HG02840 (cell line): ENCODE data around the gene NCF2.

Experiments used
- ATAC-seq: cut with Tn5 transposase; IDR thresholded peaks from one replicate; pipeline ENCODE4 v1.9.1; 2021; ENCODE audit warnings: mild to moderate bottlenecking, moderate library complexity, moderate number of reproducible peaks; ENCODE audit not compliant: unreplicated experiment, low FRiP score

NCF2 gene

GRCh38 chr1:183559061-183559460, 31.2 kb downstream of the NCF2 start:
- ATAC-seq: no peak

- ATAC-seq: no peak
Observed at GRCh38 chr1:183554577-183554976, 35.7 kb downstream of the NCF2 start.

GRCh38 chr1:183553764-183554163, 36.5 kb downstream of the NCF2 start:
- no peak for ATAC-seq

- no peak for ATAC-seq
Observed at GRCh38 chr1:183553331-183553730, 36.9 kb downstream of the NCF2 start.

GRCh38 chr1:183552891-183553290, 37.4 kb downstream of the NCF2 start:
- ATAC-seq: no peak

- no peak for ATAC-seq
Observed at GRCh38 chr1:183552441-183552840, 37.8 kb downstream of the NCF2 start.

- no peak for ATAC-seq
Observed at GRCh38 chr1:183551924-183552323, 38.3 kb downstream of the NCF2 start.

GRCh38 chr1:183550915-183551314, 39.3 kb downstream of the NCF2 start:
- ATAC-seq: no peak

- ATAC-seq: no peak
Observed at GRCh38 chr1:183548116-183548515, 42.1 kb downstream of the NCF2 start.

GRCh38 chr1:183546427-183546826, 43.8 kb downstream of the NCF2 start:
- no peak for ATAC-seq

GRCh38 chr1:183544598-183545297, 45.5 kb downstream of the NCF2 start:
- ATAC-seq: no peak

GRCh38 chr1:183543619-183544204, 46.5 kb downstream of the NCF2 start:
- no peak for ATAC-seq

- ATAC-seq: no peak
Observed at GRCh38 chr1:183537405-183537804, 52.9 kb downstream of the NCF2 start.

- no peak for ATAC-seq
Observed at GRCh38 chr1:183533617-183534174, 56.6 kb downstream of the NCF2 start.

- no peak for ATAC-seq
Observed at GRCh38 chr1:183528577-183528976, 61.7 kb downstream of the NCF2 start.

- no peak for ATAC-seq
Observed at GRCh38 chr1:183522104-183522503, 68.2 kb downstream of the NCF2 start.

GRCh38 chr1:183520379-183520778, 69.9 kb downstream of the NCF2 start:
- ATAC-seq: no peak

GRCh38 chr1:183517401-183517800, 72.9 kb downstream of the NCF2 start:
- ATAC-seq: no peak

- ATAC-seq: no peak
Observed at GRCh38 chr1:183516725-183517124, 73.5 kb downstream of the NCF2 start.

GRCh38 chr1:183515002-183515689, 75.1 kb downstream of the NCF2 start:
- no peak for ATAC-seq

- ATAC-seq: no peak
Observed at GRCh38 chr1:183514235-183514634, 76.0 kb downstream of the NCF2 start.
